IMR-90 (cell line): ENCODE results near the gene BAIAP2L1.

Experiments
- BHLHE40 ChIP-seq: fragments of 150-350 bp; IDR thresholded peaks from 2 replicates; pipeline ENCODE4 v1.6.1; 2016; ENCODE audit warnings: mild to moderate bottlenecking, low read depth, low read length
- CEBPB ChIP-seq: IDR thresholded peaks from 2 replicates; pipeline ENCODE4 v1.6.1; 2012; ENCODE audit warnings: low read depth, low read length, improper control_type of control experiment
- CHD1 ChIP-seq: IDR thresholded peaks from 2 replicates; pipeline ENCODE4 v1.6.1; 2012; ENCODE audit warnings: low read depth, low read length, improper control_type of control experiment
- CTCF ChIP-seq: conservative IDR thresholded peaks from 2 replicates; pipeline ENCODE4 v1.5.1; 2012; ENCODE audit warnings: mild to moderate bottlenecking, low read depth, low read length, improper control_type of control experiment
- ELK1 ChIP-seq: fragments of 150-350 bp; IDR thresholded peaks from 2 replicates; pipeline ENCODE4 v1.6.1; 2016; ENCODE audit warnings: low read depth, mild to moderate bottlenecking, low read length, moderate library complexity, borderline replicate concordance
- FOS ChIP-seq: fragments of 150-350 bp; IDR thresholded peaks from 2 replicates; pipeline ENCODE4 v1.6.1; 2016; ENCODE audit warnings: low read depth, low read length
- MAFK ChIP-seq: IDR thresholded peaks from 2 replicates; pipeline ENCODE4 v1.6.1; 2012; ENCODE audit warnings: low read depth, low read length, improper control_type of control experiment
- MXI1 ChIP-seq: IDR thresholded peaks from 2 replicates; pipeline ENCODE4 v1.6.1; 2012; ENCODE audit warnings: low read depth, mild to moderate bottlenecking, low read length, moderate library complexity, borderline replicate concordance
- POLR2A ChIP-seq: IDR thresholded peaks from 2 replicates; pipeline ENCODE4 v1.6.1; 2012; ENCODE audit warnings: mild to moderate bottlenecking, low read depth, low read length
- RAD21 ChIP-seq: IDR thresholded peaks from 2 replicates; pipeline ENCODE4 v1.6.1; 2012; ENCODE audit warnings: low read length, improper control_type of control experiment
- RCOR1 ChIP-seq: IDR thresholded peaks from 2 replicates; pipeline ENCODE4 v1.6.1; 2012; ENCODE audit warnings: mild to moderate bottlenecking, low read length, improper control_type of control experiment; ENCODE audit not compliant: insufficient replicate concordance
- RFX5 ChIP-seq: IDR thresholded peaks from 2 replicates; pipeline ENCODE4 v1.8.0; 2012; ENCODE audit warnings: low read depth, mild to moderate bottlenecking, low read length, moderate library complexity
- SMC3 ChIP-seq: fragments of 150-350 bp; IDR thresholded peaks from 2 replicates; pipeline ENCODE4 v1.6.1; 2016; ENCODE audit warnings: low read depth, mild to moderate bottlenecking, antibody characterized with exemption, low read length, moderate library complexity
- USF2 ChIP-seq: fragments of 150-350 bp; IDR thresholded peaks from 2 replicates; pipeline ENCODE4 v1.6.1; 2017; ENCODE audit warnings: mild to moderate bottlenecking, antibody characterized with exemption, low read length, low read depth

GRCh38 chr7:98395951-98396350, 4.9 kb downstream of the BAIAP2L1 start:
- no peak for TF ChIP-seq MAFK
- TF ChIP-seq CTCF: no peak
- no peak for TF ChIP-seq SMC3
- no peak for TF ChIP-seq POLR2A
- no peak for TF ChIP-seq BHLHE40
- TF ChIP-seq CEBPB: no peak
- no peak for TF ChIP-seq USF2
- TF ChIP-seq ELK1: no peak
- no peak for TF ChIP-seq MXI1
- no peak for TF ChIP-seq CHD1
- TF ChIP-seq FOS: no peak
- no peak for TF ChIP-seq RCOR1
- no peak for TF ChIP-seq RFX5
- no peak for TF ChIP-seq RAD21
